Measurements from ENCODE around the gene BRPF1.

DNA sequence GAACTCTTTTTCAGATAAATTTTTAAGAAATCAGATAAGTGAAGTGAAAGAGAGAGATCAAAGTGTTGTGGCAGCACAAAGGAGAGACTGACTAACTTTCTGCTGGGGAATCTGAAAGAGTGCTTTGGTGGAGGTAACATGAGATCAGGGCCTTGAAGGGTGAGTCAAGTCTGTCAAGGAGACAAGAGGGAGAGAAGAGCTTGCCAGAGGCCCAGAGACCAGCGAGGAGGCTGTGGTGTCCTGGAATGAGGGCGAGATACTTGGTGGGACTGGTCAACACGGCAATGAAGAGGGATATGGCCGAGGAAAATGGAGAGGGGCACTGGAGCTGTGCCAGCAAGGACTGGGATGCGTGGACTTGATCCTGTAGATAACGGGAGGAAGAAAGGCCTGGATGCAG, 56.2 kb downstream of the BRPF1 start:
- TF ChIP-seq ZNF24 (IDR thresholded peaks at IDR 0.05) (no peak), SP1 (IDR thresholded peaks at IDR 0.05; ENCODE audit: low read depth, low read length) (no peak), CTCF (IDR thresholded peaks at IDR 0.05 in 2 of 3, conservative IDR thresholded peaks at IDR 0.05 in 1 of 3; ENCODE audit: control insufficient read depth in 2 of 3, extremely low read depth in 1 of 3, insufficient read depth in 1 of 3, low read depth in 3 of 3, low read length in 3 of 3) (no peak), TAF1 (IDR thresholded peaks at IDR 0.05; ENCODE audit: borderline replicate concordance, low read depth, low read length) (no peak)

Measured in GM12878 (cell line).